Measurements from ENCODE around the gene PTRH1.

- TF ChIP-seq CTCF (IDR thresholded peaks at IDR 0.05): no peak
- no peak for TF ChIP-seq POLR2A (IDR thresholded peaks at IDR 0.05)
These were observed 23.4 kb downstream of the PTRH1 start for GRCh38 chr9:127692071-127692470.

Data from adrenal gland (tissue), 5 donors.